H9 (cell line): ENCODE results near the gene DOCK1. TPM values are rescaled to one million over a fixed set of nuclear protein-coding genes. Genes with fewer than 3 reads are reported as not detected.

ENCODE experiments used
- DNase-seq: peaks from one replicate; pipeline ENCODE4 v3.0.0-alpha.2; 2017
- H2AFZ ChIP-seq: one replicate; pipeline ENCODE4 v1.6.1; 2013; ENCODE audit warnings: mild to moderate bottlenecking, low read length, control low read depth, moderate library complexity
- H2AK5ac ChIP-seq: 2 replicates; pipeline ENCODE4 v1.6.1; 2013; ENCODE audit warnings: low read length, control low read depth, mixed read lengths; ENCODE audit not compliant: insufficient read length
- H2BK120ac ChIP-seq: one replicate; pipeline ENCODE4 v1.6.1; 2013; ENCODE audit warnings: low read depth, mild to moderate bottlenecking, low read length, control low read depth, inconsistent platforms; ENCODE audit not compliant: poor library complexity, severe bottlenecking
- H2BK12ac ChIP-seq: 2 replicates; pipeline ENCODE4 v1.6.1; 2013; ENCODE audit warnings: low read length, control low read depth, mixed read lengths, low read depth; ENCODE audit not compliant: insufficient read length
- H2BK15ac ChIP-seq: 2 replicates; pipeline ENCODE4 v1.6.1; 2013; ENCODE audit warnings: low read depth, low read length, control low read depth
- H2BK20ac ChIP-seq: one replicate; pipeline ENCODE4 v1.6.1; 2013; ENCODE audit warnings: low read depth, mild to moderate bottlenecking, low read length, control low read depth, inconsistent platforms; ENCODE audit not compliant: poor library complexity, severe bottlenecking
- H2BK5ac ChIP-seq: 2 replicates; pipeline ENCODE4 v1.6.1; 2013; ENCODE audit warnings: low read length, control low read depth, mixed read lengths; ENCODE audit not compliant: insufficient read length
- H3K14ac ChIP-seq: 2 replicates; pipeline ENCODE4 v1.6.1; 2013; ENCODE audit warnings: low read length, control low read depth; ENCODE audit not compliant: insufficient read depth
- H3K18ac ChIP-seq: 2 replicates; pipeline ENCODE4 v1.6.1; 2013; ENCODE audit warnings: low read depth, mild to moderate bottlenecking, mixed read lengths, low read length, control low read depth; ENCODE audit not compliant: insufficient read length
- H3K23ac ChIP-seq: 2 replicates; pipeline ENCODE4 v1.6.1; 2013; ENCODE audit warnings: low read length, control low read depth, mixed read lengths, low read depth; ENCODE audit not compliant: insufficient read length
- H3K23me2 ChIP-seq: 2 replicates; pipeline ENCODE4 v1.6.1; 2013; ENCODE audit warnings: low read depth, mild to moderate bottlenecking, mixed read lengths, low read length, control low read depth; ENCODE audit not compliant: insufficient read length, poor library complexity, severe bottlenecking
- H3K27ac ChIP-seq: 2 replicates; pipeline ENCODE4 v1.5.1; 2013; ENCODE audit warnings: low read length, control low read depth, mixed read lengths, low read depth; ENCODE audit not compliant: insufficient read length
- H3K27me3 ChIP-seq: 2 replicates; pipeline ENCODE4 v1.6.1; 2013; ENCODE audit warnings: low read length, control low read depth, inconsistent platforms; ENCODE audit not compliant: insufficient read depth
- H3K4ac ChIP-seq: 2 replicates; pipeline ENCODE4 v1.6.1; 2013; ENCODE audit warnings: low read depth, mild to moderate bottlenecking, control low read depth, inconsistent platforms, low read length, moderate library complexity
- H3K4me1 ChIP-seq: 2 replicates; pipeline ENCODE4 v1.6.1; 2013; ENCODE audit warnings: low read length, control low read depth, inconsistent platforms; ENCODE audit not compliant: insufficient read depth
- H3K4me2 ChIP-seq: 2 replicates; pipeline ENCODE4 v1.6.1; 2013; ENCODE audit warnings: low read length, control low read depth, mixed read lengths; ENCODE audit not compliant: insufficient read length, insufficient read depth
- H3K56ac ChIP-seq: 2 replicates; pipeline ENCODE4 v1.6.1; 2013; ENCODE audit warnings: low read depth, mild to moderate bottlenecking, mixed read lengths, low read length, control low read depth; ENCODE audit not compliant: insufficient read length
- H3K79me1 ChIP-seq: 2 replicates; pipeline ENCODE4 v1.6.1; 2013; ENCODE audit warnings: low read depth, mild to moderate bottlenecking, moderate library complexity, low read length, control low read depth, inconsistent platforms; ENCODE audit not compliant: insufficient read depth, poor library complexity, severe bottlenecking
- H3K79me2 ChIP-seq: 2 replicates; pipeline ENCODE4 v1.6.1; 2013; ENCODE audit warnings: low read length, control low read depth, inconsistent platforms; ENCODE audit not compliant: insufficient read depth
- H3K9ac ChIP-seq: 2 replicates; pipeline ENCODE4 v1.6.1; 2013; ENCODE audit warnings: low read length, control low read depth, mixed read lengths; ENCODE audit not compliant: insufficient read length; ENCODE audit errors: extremely low read depth
- H3K9me3 ChIP-seq: one replicate; pipeline ENCODE4 v1.6.1; 2013; ENCODE audit warnings: low read depth, low read length, inconsistent platforms; ENCODE audit not compliant: control insufficient read depth
- H3T11ph ChIP-seq: one replicate; pipeline ENCODE4 v1.6.1; 2013; ENCODE audit warnings: mild to moderate bottlenecking, low read length, control low read depth, inconsistent platforms
- H4K20me1 ChIP-seq: one replicate; pipeline ENCODE4 v1.6.1; 2013; ENCODE audit not compliant: control insufficient read depth, insufficient read length, insufficient read depth
- H4K5ac ChIP-seq: 2 replicates; pipeline ENCODE4 v1.6.1; 2013; ENCODE audit warnings: low read depth, mild to moderate bottlenecking, mixed read lengths, low read length, control low read depth; ENCODE audit not compliant: insufficient read length
- H4K8ac ChIP-seq: replicated peaks from 2 replicates; pipeline ENCODE4 v1.6.1; 2013; ENCODE audit warnings: low read length, control low read depth, mixed read lengths, low read depth; ENCODE audit not compliant: insufficient read length
- H4K91ac ChIP-seq: 2 replicates; pipeline ENCODE4 v1.6.1; 2013; ENCODE audit warnings: low read depth, mild to moderate bottlenecking, moderate library complexity, mixed read lengths, low read length, control low read depth; ENCODE audit not compliant: insufficient read length
- H3K27ac Mint-ChIP-seq, 3 experiments: 2 replicates in 2 of 3; 3 replicates in 1 of 3; pipeline ENCODE4 v1.8.0; 2020 to 2021; ENCODE audit warnings: mixed read lengths in 3 of 3, mild to moderate bottlenecking in 1 of 3, moderate library complexity in 1 of 3
- H3K27me3 Mint-ChIP-seq: 2 replicates; pipeline ENCODE4 v1.8.0; 2021; ENCODE audit warnings: low read depth, mild to moderate bottlenecking, moderate library complexity, mixed read lengths
- H3K36me3 Mint-ChIP-seq, 3 experiments: 2 replicates in 2 of 3; 3 replicates in 1 of 3; pipeline ENCODE4 v1.8.0; 2020 to 2021; ENCODE audit warnings: low read depth in 3 of 3, mixed read lengths in 3 of 3; ENCODE audit not compliant: insufficient read depth in 1 of 3
- H3K4me1 Mint-ChIP-seq, 2 experiments: 2 replicates each; pipeline ENCODE4 v1.8.0; 2020; ENCODE audit warnings: mixed read lengths in 2 of 2
- H3K4me3 Mint-ChIP-seq, 2 experiments: 2 replicates in 1 of 2; 3 replicates in 1 of 2; pipeline ENCODE4 v1.8.0; 2020 to 2021; ENCODE audit warnings: mild to moderate bottlenecking in 2 of 2, mixed read lengths in 2 of 2, moderate library complexity in 1 of 2
- H3K9me3 Mint-ChIP-seq, 2 experiments: 2 replicates in 1 of 2; 3 replicates in 1 of 2; pipeline ENCODE4 v1.8.0; 2020; ENCODE audit warnings: mild to moderate bottlenecking in 2 of 2, mixed read lengths in 2 of 2, moderate library complexity in 1 of 2
- CTCF ChIP-seq: fragments of 200-600 bp; sonication (generic); conservative IDR thresholded peaks from 3 replicates; pipeline ENCODE4 v1.8.0; 2021; ENCODE audit warnings: antibody characterized with exemption, mild to moderate bottlenecking
- WGBS: extraction: QIAGEN DNeasy Blood & Tissue Kit; methylation state at CpG from one replicate; pipeline ENCODE4 v1.1.7; 2013; ENCODE audit warnings: missing lambda C conversion rate, low lambda C conversion rate, mixed read lengths; ENCODE audit not compliant: insufficient read length; ENCODE audit errors: extremely low coverage; 5-methylcytosine and 5-hydroxymethylcytosine counted together
- total RNA-seq: library from RNA; stranded (reverse); gene quantifications from 2 replicates; pipeline ENCODE4 v1.2.1, GENCODE V29; 2021

DOCK1 gene
- total RNA-seq, 1 experiment from 2014 or later = 57.0 TPM

GRCh38 chr10:127018766-127019165 lies 113.5 kb downstream of the DOCK1 start:
- Histone ChIP-seq H3K23ac (no peak overlapping the region), H3K9me3 (no peaks in the 10 kb centered on the region), H3K27me3 (no peaks in the 10 kb centered on the region), H4K91ac (no peak overlapping the region), H3K4ac (no peak overlapping the region), H3K79me2 (no peaks in the 10 kb centered on the region; the same call in 1 of the 2 replicates), H2BK12ac (no peak overlapping the region), H2BK15ac (no peak overlapping the region), H4K20me1 (no peaks in the 10 kb centered on the region), H2BK120ac (no peak overlapping the region), H3K4me2 (no peak overlapping the region), H2BK20ac (no peak overlapping the region), H4K5ac (no peak overlapping the region), H3K14ac (no peak overlapping the region), H2BK5ac (no peak overlapping the region), H3K18ac (no peak overlapping the region), H3K56ac (no peak overlapping the region), H3K79me1 (no peaks in the 10 kb centered on the region), H4K8ac (no peak overlapping the region), H2AK5ac (no peak overlapping the region), H3T11ph (no peak overlapping the region), H3K23me2 (no peaks in the 10 kb centered on the region), H3K27ac (no peak overlapping the region), H3K4me1 (no peaks in the 10 kb centered on the region), H3K9ac (no peak overlapping the region), H2AFZ (no peak overlapping the region)
- H3K4me3 Mint-ChIP-seq = no peak overlapping the region
- H3K9me3 Mint-ChIP-seq = no peaks in the 10 kb centered on the region
- TF ChIP-seq CTCF = no peak
- no peak for DNase-seq
- no peaks in the 10 kb centered on the region for H3K4me1 Mint-ChIP-seq
- no peaks in the 10 kb centered on the region for H3K27me3 Mint-ChIP-seq
- H3K36me3 Mint-ChIP-seq = peaks cover 10 to 25% (median 10%) of the 10 kb centered on the region in 3 experiments
- H3K27ac Mint-ChIP-seq = 0 out of 7 replicates have a peak overlapping the region, but pooled peaks of 1 of the 3 experiments have one; percentile 19
- WGBS = no CpG with 5 or more reads among the region's 8 CpGs
